Fibroblast of villous mesenchyme (primary cell): ENCODE results near the gene MED12L. TPM values are rescaled to one million over a fixed set of nuclear protein-coding genes. Genes with fewer than 3 reads are reported as not detected.

ENCODE experiments used
- DNase-seq: peaks from one replicate; pipeline ENCODE4 v3.0.0-alpha.2; 2010; ENCODE audit warnings: low read depth
- H3K4me3 ChIP-seq: 2 replicates; pipeline ENCODE4 v1.5.1; 2011; ENCODE audit warnings: low read depth, mild to moderate bottlenecking, low read length
- total RNA-seq: library from RNA; depleted of rRNA; stranded (reverse); fragments of >200 nt; gene quantifications from 2 replicates; pipeline ENCODE4 v1.2.3, GENCODE V29; 2012
- TF ChIP-seq, protein P1 (sequence below): IDR thresholded peaks from 2 replicates; pipeline ENCODE4 v1.5.1; 2012; ENCODE audit warnings: low read depth, mild to moderate bottlenecking, low read length; ENCODE audit not compliant: insufficient read depth

The MED12L gene
- total RNA-seq, 1 donor = 1.3 TPM

GRCh38 chr3:151362751-151363174 is 277.3 kb downstream of the MED12L start:
- TF ChIP-seq, protein P1, sequence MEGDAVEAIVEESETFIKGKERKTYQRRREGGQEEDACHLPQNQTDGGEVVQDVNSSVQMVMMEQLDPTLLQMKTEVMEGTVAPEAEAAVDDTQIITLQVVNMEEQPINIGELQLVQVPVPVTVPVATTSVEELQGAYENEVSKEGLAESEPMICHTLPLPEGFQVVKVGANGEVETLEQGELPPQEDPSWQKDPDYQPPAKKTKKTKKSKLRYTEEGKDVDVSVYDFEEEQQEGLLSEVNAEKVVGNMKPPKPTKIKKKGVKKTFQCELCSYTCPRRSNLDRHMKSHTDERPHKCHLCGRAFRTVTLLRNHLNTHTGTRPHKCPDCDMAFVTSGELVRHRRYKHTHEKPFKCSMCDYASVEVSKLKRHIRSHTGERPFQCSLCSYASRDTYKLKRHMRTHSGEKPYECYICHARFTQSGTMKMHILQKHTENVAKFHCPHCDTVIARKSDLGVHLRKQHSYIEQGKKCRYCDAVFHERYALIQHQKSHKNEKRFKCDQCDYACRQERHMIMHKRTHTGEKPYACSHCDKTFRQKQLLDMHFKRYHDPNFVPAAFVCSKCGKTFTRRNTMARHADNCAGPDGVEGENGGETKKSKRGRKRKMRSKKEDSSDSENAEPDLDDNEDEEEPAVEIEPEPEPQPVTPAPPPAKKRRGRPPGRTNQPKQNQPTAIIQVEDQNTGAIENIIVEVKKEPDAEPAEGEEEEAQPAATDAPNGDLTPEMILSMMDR = no peak
- DNase-seq = peak; percentile 18
- H3K4me3 ChIP-seq = no peak overlapping the region

DNA sequence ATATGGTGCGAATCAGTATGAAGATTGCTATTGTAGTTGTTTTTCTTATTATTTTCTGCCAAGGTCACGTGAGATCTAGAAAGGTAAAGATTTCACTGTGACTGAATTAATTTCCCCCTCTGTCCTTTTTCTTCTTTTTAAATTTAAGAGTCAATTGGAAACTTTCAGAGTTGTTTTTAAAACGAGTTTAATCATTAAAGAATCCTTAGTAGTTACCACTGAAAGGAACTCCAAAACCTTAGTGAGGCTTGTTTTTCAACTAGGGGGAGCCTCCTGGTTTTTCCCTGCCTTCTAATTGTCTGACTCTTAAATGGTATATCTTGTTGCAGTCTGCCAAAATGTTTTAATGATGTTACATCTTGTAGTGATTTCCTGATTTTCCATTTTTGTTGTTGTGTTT is 281.5 kb downstream of the MED12L start:
- no peak for DNase-seq
- TF ChIP-seq, protein P1 = no peak
- H3K4me3 ChIP-seq = no peak overlapping the region

DNA sequence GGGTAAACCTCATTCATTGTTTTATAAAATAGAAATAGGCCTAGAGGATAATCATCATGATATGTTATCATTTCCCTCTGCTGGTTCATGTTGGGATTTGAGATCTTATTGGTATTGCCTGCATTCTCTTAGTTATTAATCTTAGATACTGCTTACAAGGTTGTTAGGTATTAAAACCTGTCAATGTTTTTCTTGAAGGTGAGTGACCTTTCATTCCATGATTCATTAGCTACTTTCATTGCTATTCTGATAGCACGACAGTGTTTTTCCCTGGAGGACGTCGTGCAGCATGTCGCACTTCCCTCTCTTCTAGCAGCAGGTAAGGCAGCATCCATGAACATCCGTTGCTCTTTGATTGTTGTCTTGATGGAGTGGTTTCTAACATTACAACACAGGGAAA is 282.0 kb downstream of the MED12L start:
- DNase-seq = no peak
- no peak overlapping the region for H3K4me3 ChIP-seq
- TF ChIP-seq, protein P1 = no peak

DNA sequence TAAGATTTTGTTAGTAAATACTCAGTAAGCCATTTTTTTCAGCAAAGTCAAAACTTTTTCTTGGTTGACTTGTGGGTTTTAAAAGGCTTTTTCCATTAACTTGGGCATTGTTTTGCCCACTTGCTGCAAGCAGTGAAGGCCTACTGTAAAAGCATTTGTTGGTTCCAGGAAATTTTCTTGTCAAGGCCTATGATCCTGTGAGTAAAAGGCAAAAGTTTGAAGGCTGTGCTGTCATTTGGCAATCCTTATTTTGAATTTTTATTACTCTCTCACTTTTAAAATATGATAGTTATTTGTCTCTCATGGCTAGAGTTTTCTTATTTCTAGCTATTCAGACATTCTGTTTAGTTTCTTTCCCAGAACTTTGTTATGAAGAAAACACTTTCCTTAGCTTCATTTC is 286.1 kb downstream of the MED12L start:
- no peak for DNase-seq
- no peak overlapping the region for H3K4me3 ChIP-seq
- TF ChIP-seq, protein P1 = no peak

DNA sequence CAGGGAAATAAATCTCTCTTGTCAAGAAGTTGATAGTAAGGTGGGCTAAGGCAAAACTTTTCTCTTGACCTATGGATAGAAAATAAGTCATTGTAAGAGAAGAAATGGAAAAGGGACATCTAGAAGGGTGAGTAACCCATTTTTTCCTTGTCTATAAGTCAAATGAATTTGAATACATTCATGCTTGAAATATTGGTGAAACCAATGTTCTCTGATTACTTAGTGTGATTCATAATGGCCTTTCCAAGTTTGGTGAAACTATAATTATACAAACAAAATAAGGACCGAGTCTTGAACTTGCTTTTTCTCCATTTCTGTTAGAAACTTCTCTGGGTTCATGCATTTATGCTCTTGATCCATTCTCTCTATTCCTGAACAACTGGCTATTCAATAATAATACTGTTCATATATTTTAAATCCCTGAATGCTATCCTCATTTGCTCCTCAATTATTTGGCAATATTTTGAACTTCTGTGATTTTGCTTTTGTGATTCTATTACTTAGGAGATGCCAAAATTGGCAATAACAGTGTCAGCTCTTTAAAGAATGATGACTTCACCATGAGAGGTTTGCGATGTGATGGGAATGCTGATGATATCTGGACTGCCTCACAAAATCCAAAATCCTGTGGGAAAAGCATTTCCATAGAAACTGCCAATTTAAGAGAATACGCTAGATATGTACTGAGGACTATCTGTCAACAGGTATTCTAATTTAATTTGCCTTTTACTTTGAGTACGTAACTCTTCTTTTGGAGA is 286.8 kb downstream of the MED12L start:
- no peak overlapping the region for H3K4me3 ChIP-seq
- no peak for DNase-seq
- TF ChIP-seq, protein P1 = no peak

GRCh38 chr3:151377768-151378385 is 292.4 kb downstream of the MED12L start:
- TF ChIP-seq, protein P1 = no peak
- no peak for DNase-seq
- H3K4me3 ChIP-seq = no peak overlapping the region
